Activated naive CD8-positive, alpha-beta T cell treated with anti-CD3 and anti-CD28 coated beads for 36 hours (primary cell): ENCODE results near the gene ZNF648. TPM values are rescaled to one million over a fixed set of nuclear protein-coding genes. Genes with fewer than 3 reads are reported as not detected.
A peak's percentile ranks its signal among the peaks of the same experiment; 100 is the strongest.

Experiments
- DNase-seq: peaks from one replicate; pipeline ENCODE4 v3.0.0; 2021
- H3K27ac Mint-ChIP-seq: one replicate; pipeline ENCODE4 v1.8.0; 2022; ENCODE audit warnings: mild to moderate bottlenecking, moderate library complexity, mixed read lengths
- H3K27me3 Mint-ChIP-seq: one replicate; pipeline ENCODE4 v1.8.0; 2022; ENCODE audit warnings: mild to moderate bottlenecking, mixed read lengths
- H3K36me3 Mint-ChIP-seq: one replicate; pipeline ENCODE4 v1.8.0; 2021; ENCODE audit warnings: mild to moderate bottlenecking, mixed read lengths
- H3K4me1 Mint-ChIP-seq: one replicate; pipeline ENCODE4 v1.8.0; 2021; ENCODE audit warnings: mixed read lengths
- H3K4me3 Mint-ChIP-seq: one replicate; pipeline ENCODE4 v1.8.0; 2022; ENCODE audit warnings: mild to moderate bottlenecking, moderate library complexity, mixed read lengths
- H3K9me3 Mint-ChIP-seq: one replicate; pipeline ENCODE4 v1.8.0; 2022; ENCODE audit warnings: mixed read lengths
- total RNA-seq, 2 experiments: library from RNA; stranded (reverse); gene quantifications; one replicate each; pipeline ENCODE4 v1.2.3, GENCODE V29; 2021

Gene ZNF648
- total RNA-seq, 2 experiments from 2014 or later, result not detected

GRCh38 chr1:182086136-182086535 is 24.6 kb upstream of the ZNF648 start:
- H3K27me3 Mint-ChIP-seq, result no peaks in the 10 kb centered on the region
- no peak overlapping the region for H3K27ac Mint-ChIP-seq
- H3K9me3 Mint-ChIP-seq, result no peaks in the 10 kb centered on the region
- no peak overlapping the region for H3K4me3 Mint-ChIP-seq
- no peaks in the 10 kb centered on the region for H3K36me3 Mint-ChIP-seq
- no peak for DNase-seq
- peaks cover 19% of the 10 kb centered on the region for H3K4me1 Mint-ChIP-seq

- Mint-ChIP-seq H3K27me3 (no peaks in the 10 kb centered on the region), H3K36me3 (no peaks in the 10 kb centered on the region), H3K4me1 (peaks cover 19% of the 10 kb centered on the region), H3K9me3 (no peaks in the 10 kb centered on the region), H3K4me3 (no peak overlapping the region), H3K27ac (no peak overlapping the region)
- no peak for DNase-seq
These were observed 24.2 kb upstream of the ZNF648 start for GRCh38 chr1:182085726-182086125.

- Mint-ChIP-seq H3K27ac (no peak overlapping the region), H3K4me1 (peaks cover 19% of the 10 kb centered on the region), H3K9me3 (no peaks in the 10 kb centered on the region), H3K4me3 (no peak overlapping the region), H3K36me3 (no peaks in the 10 kb centered on the region), H3K27me3 (no peaks in the 10 kb centered on the region)
- peak; percentile 72 for DNase-seq
These were observed 23.2 kb upstream of the ZNF648 start for GRCh38 chr1:182084487-182085316.

GRCh38 chr1:182083851-182084486 is 22.5 kb upstream of the ZNF648 start:
- no peaks in the 10 kb centered on the region for H3K27me3 Mint-ChIP-seq
- H3K9me3 Mint-ChIP-seq, result no peaks in the 10 kb centered on the region
- H3K36me3 Mint-ChIP-seq, result no peaks in the 10 kb centered on the region
- no peak for DNase-seq
- H3K27ac Mint-ChIP-seq, result no peak overlapping the region
- H3K4me1 Mint-ChIP-seq, result peaks cover 19% of the 10 kb centered on the region
- H3K4me3 Mint-ChIP-seq, result no peak overlapping the region

GRCh38 chr1:182080955-182081582 is 19.6 kb upstream of the ZNF648 start:
- Mint-ChIP-seq H3K4me3 (no peak overlapping the region), H3K27ac (no peak overlapping the region), H3K4me1 (peaks cover 5% of the 10 kb centered on the region), H3K9me3 (no peaks in the 10 kb centered on the region), H3K36me3 (no peaks in the 10 kb centered on the region), H3K27me3 (no peaks in the 10 kb centered on the region)
- DNase-seq, result no peak

- Mint-ChIP-seq H3K27ac (no peak overlapping the region), H3K9me3 (no peaks in the 10 kb centered on the region), H3K4me3 (no peak overlapping the region), H3K27me3 (no peaks in the 10 kb centered on the region), H3K36me3 (no peaks in the 10 kb centered on the region), H3K4me1 (peaks cover 5% of the 10 kb centered on the region)
- DNase-seq, result no peak
These were observed 18.5 kb upstream of the ZNF648 start for GRCh38 chr1:182080040-182080439.

GRCh38 chr1:182071924-182072323 is 10.4 kb upstream of the ZNF648 start:
- no peaks in the 10 kb centered on the region for H3K4me1 Mint-ChIP-seq
- H3K4me3 Mint-ChIP-seq, result no peak overlapping the region
- H3K27ac Mint-ChIP-seq, result no peak overlapping the region
- H3K27me3 Mint-ChIP-seq, result peaks cover 18% of the 10 kb centered on the region
- no peaks in the 10 kb centered on the region for H3K36me3 Mint-ChIP-seq
- no peak for DNase-seq
- H3K9me3 Mint-ChIP-seq, result no peaks in the 10 kb centered on the region

- no peaks in the 10 kb centered on the region for H3K9me3 Mint-ChIP-seq
- H3K4me1 Mint-ChIP-seq, result no peaks in the 10 kb centered on the region
- H3K4me3 Mint-ChIP-seq, result no peak overlapping the region
- no peaks in the 10 kb centered on the region for H3K36me3 Mint-ChIP-seq
- H3K27ac Mint-ChIP-seq, result no peak overlapping the region
- DNase-seq, result peak; percentile 46
- H3K27me3 Mint-ChIP-seq, result peaks cover 29% of the 10 kb centered on the region
These were observed 7.5 kb upstream of the ZNF648 start for GRCh38 chr1:182069028-182069466.

GRCh38 chr1:182066934-182067333 is 5.4 kb upstream of the ZNF648 start:
- Mint-ChIP-seq H3K4me1 (no peaks in the 10 kb centered on the region), H3K27ac (no peak overlapping the region), H3K9me3 (no peaks in the 10 kb centered on the region), H3K36me3 (no peaks in the 10 kb centered on the region), H3K4me3 (no peak overlapping the region), H3K27me3 (peaks cover 42% of the 10 kb centered on the region)
- DNase-seq, result no peak

- Mint-ChIP-seq H3K27ac (no peak overlapping the region), H3K9me3 (no peaks in the 10 kb centered on the region), H3K27me3 (peaks cover 54% of the 10 kb centered on the region), H3K4me1 (no peaks in the 10 kb centered on the region), H3K36me3 (no peaks in the 10 kb centered on the region), H3K4me3 (no peak overlapping the region)
- no peak for DNase-seq
These were observed 3.8 kb upstream of the ZNF648 start for GRCh38 chr1:182065126-182065845.

- H3K36me3 Mint-ChIP-seq, result no peaks in the 10 kb centered on the region
- no peak overlapping the region for H3K4me3 Mint-ChIP-seq
- H3K27me3 Mint-ChIP-seq, result peaks cover 54% of the 10 kb centered on the region
- H3K9me3 Mint-ChIP-seq, result no peaks in the 10 kb centered on the region
- DNase-seq, result no peak
- no peaks in the 10 kb centered on the region for H3K4me1 Mint-ChIP-seq
- no peak overlapping the region for H3K27ac Mint-ChIP-seq
These were observed 3.1 kb upstream of the ZNF648 start for GRCh38 chr1:182064611-182065010.

- H3K27me3 Mint-ChIP-seq, result peaks cover 57% of the 10 kb centered on the region
- no peak overlapping the region for H3K27ac Mint-ChIP-seq
- no peaks in the 10 kb centered on the region for H3K36me3 Mint-ChIP-seq
- DNase-seq, result no peak
- no peaks in the 10 kb centered on the region for H3K4me1 Mint-ChIP-seq
- no peaks in the 10 kb centered on the region for H3K9me3 Mint-ChIP-seq
- H3K4me3 Mint-ChIP-seq, result no peak overlapping the region
These were observed 711 bp upstream of the ZNF648 start for GRCh38 chr1:182062223-182062622.

GRCh38 chr1:182060877-182061276 is 635 bp downstream of the ZNF648 start:
- no peak overlapping the region for H3K4me3 Mint-ChIP-seq
- H3K27me3 Mint-ChIP-seq, result peaks cover 69% of the 10 kb centered on the region
- no peaks in the 10 kb centered on the region for H3K9me3 Mint-ChIP-seq
- DNase-seq, result no peak
- H3K4me1 Mint-ChIP-seq, result no peaks in the 10 kb centered on the region
- no peak overlapping the region for H3K27ac Mint-ChIP-seq
- no peaks in the 10 kb centered on the region for H3K36me3 Mint-ChIP-seq

- Mint-ChIP-seq H3K27ac (no peak overlapping the region), H3K36me3 (no peaks in the 10 kb centered on the region), H3K27me3 (peaks cover 62% of the 10 kb centered on the region), H3K4me1 (no peaks in the 10 kb centered on the region), H3K9me3 (no peaks in the 10 kb centered on the region), H3K4me3 (no peak overlapping the region)
- no peak for DNase-seq
These were observed 1.6 kb downstream of the ZNF648 start for GRCh38 chr1:182059936-182060335.
